Hepatocyte (in vitro differentiated cells): Measurements from ENCODE around the gene CHD2. TPM values are rescaled to one million over a fixed set of nuclear protein-coding genes. Genes with fewer than 3 reads are reported as not detected.

ENCODE experiments used
- DNase-seq: peaks from one replicate; pipeline ENCODE4 v3.0.0-alpha.2; 2016; ENCODE audit warnings: low spot score
- H2AFZ ChIP-seq: fragments of 200-600 bp; sonication (generic); 2 replicates; pipeline ENCODE4 v1.6.0; 2016; ENCODE audit warnings: antibody characterized with exemption, mild to moderate bottlenecking
- H3K27ac ChIP-seq: fragments of 200-600 bp; sonication (generic); 2 replicates; pipeline ENCODE4 v1.5.1; 2016; ENCODE audit warnings: mild to moderate bottlenecking
- H3K27me3 ChIP-seq: fragments of 200-600 bp; sonication (generic); 2 replicates; pipeline ENCODE4 v1.6.1; 2016
- H3K36me3 ChIP-seq: fragments of 200-600 bp; sonication (generic); replicated peaks from 2 replicates; pipeline ENCODE4 v1.5.1; 2016; ENCODE audit warnings: low read depth; ENCODE audit not compliant: insufficient read depth
- H3K4me1 ChIP-seq: fragments of 200-600 bp; sonication (generic); 2 replicates; pipeline ENCODE4 v1.5.1; 2016; ENCODE audit warnings: mild to moderate bottlenecking, moderate library complexity; ENCODE audit not compliant: insufficient read depth
- H3K4me2 ChIP-seq: fragments of 200-600 bp; sonication (generic); 2 replicates; pipeline ENCODE4 v1.6.0; 2016
- H3K4me3 ChIP-seq: fragments of 200-600 bp; sonication (generic); 2 replicates; pipeline ENCODE4 v1.5.1; 2016; ENCODE audit warnings: mild to moderate bottlenecking
- H3K79me2 ChIP-seq: fragments of 200-600 bp; sonication (generic); 2 replicates; pipeline ENCODE4 v1.6.0; 2017; ENCODE audit warnings: mild to moderate bottlenecking
- H3K9me2 ChIP-seq: fragments of 200-600 bp; sonication (generic); replicated peaks from 2 replicates; pipeline ENCODE4 v1.6.0; 2017; ENCODE audit warnings: mild to moderate bottlenecking; ENCODE audit not compliant: insufficient read depth
- H3K9me3 ChIP-seq: fragments of 200-600 bp; sonication (generic); 2 replicates; pipeline ENCODE4 v1.5.1; 2016; ENCODE audit warnings: low read depth, mild to moderate bottlenecking
- H4K20me1 ChIP-seq: fragments of 200-600 bp; sonication (generic); 2 replicates; pipeline ENCODE4 v1.6.0; 2016; ENCODE audit warnings: mild to moderate bottlenecking; ENCODE audit not compliant: insufficient read depth, poor library complexity, severe bottlenecking
- CTCF ChIP-seq: fragments of 200-600 bp; sonication (generic); IDR thresholded peaks from 2 replicates; pipeline ENCODE4 v1.5.1; 2016; ENCODE audit warnings: antibody characterized with exemption, mild to moderate bottlenecking; ENCODE audit not compliant: poor library complexity
- EZH2 ChIP-seq: fragments of 200-600 bp; sonication (generic); IDR thresholded peaks from 2 replicates; pipeline ENCODE4 v1.6.1; 2016; ENCODE audit warnings: antibody characterized with exemption, mild to moderate bottlenecking, borderline replicate concordance
- EZH2phosphoT487 ChIP-seq: fragments of 200-600 bp; sonication (generic); IDR thresholded peaks from one replicate; pipeline ENCODE4 v1.6.1; 2018; ENCODE audit warnings: antibody characterized with exemption, mild to moderate bottlenecking, low read depth, moderate library complexity; ENCODE audit not compliant: unreplicated experiment, severe bottlenecking
- whole genome bisulfite sequencing: methylation state at CpG from one replicate; pipeline ENCODE4 v1.1.6; 2016; ENCODE audit warnings: low lambda C conversion rate; ENCODE audit errors: missing lambda C conversion rate; 5-methylcytosine and 5-hydroxymethylcytosine counted together
- polyA plus RNA-seq: library from polyadenylated mRNA; unstranded; fragments of >200 nt; fragmentation: Nextera tagmentation; extraction: Ambion mirVana; gene quantifications from 2 replicates; pipeline ENCODE4 v1.2.1, GENCODE V29; 2016
- total RNA-seq: library from RNA; depleted of rRNA; stranded (reverse); fragments of >200 nt; gene quantifications from 2 replicates; pipeline ENCODE4 v1.2.3, GENCODE V29; 2014

CHD2 gene
- total and polyA plus RNA-seq, 2 experiments from 2014 or later = 49.3 to 133 TPM

- H3K9me3 ChIP-seq = no peaks in the 10 kb centered on the region
- TF ChIP-seq CTCF = no peak
- no peak for TF ChIP-seq EZH2
- TF ChIP-seq EZH2phosphoT487 = no peak
- H3K4me3 ChIP-seq = no peak overlapping the region
- 92% methylated on average over 2 of the region's 2 CpGs for whole genome bisulfite sequencing
- no peak overlapping the region for H3K27ac ChIP-seq
- H4K20me1 ChIP-seq = peaks cover 12% of the 10 kb centered on the region
- H3K4me1 ChIP-seq = no peaks in the 10 kb centered on the region
- H3K79me2 ChIP-seq = peaks cover 77% of the 10 kb centered on the region
- H3K9me2 ChIP-seq = no peaks in the 10 kb centered on the region
- peaks cover 6% of the 10 kb centered on the region for H3K36me3 ChIP-seq
- H3K27me3 ChIP-seq = no peaks in the 10 kb centered on the region
- H3K4me2 ChIP-seq = no peak overlapping the region
- DNase-seq = no peak
- H2AFZ ChIP-seq = no peak overlapping the region
These were observed 89.3 kb downstream of the CHD2 start for GRCh38 chr15:92989470-92989869.

- H4K20me1 ChIP-seq = peaks cover 12% of the 10 kb centered on the region
- TF ChIP-seq EZH2phosphoT487 (no peak), EZH2 (no peak), CTCF (no peak)
- H3K36me3 ChIP-seq = peaks cover 6% of the 10 kb centered on the region
These were observed 89.9 kb downstream of the CHD2 start for GRCh38 chr15:92990031-92990430.

GRCh38 chr15:92992720-92993119 lies 92.6 kb downstream of the CHD2 start:
- H4K20me1 ChIP-seq = peaks cover 12% of the 10 kb centered on the region
- WGBS = 91% methylated on average over 9 of the region's 9 CpGs

More at GRCh38 chr15:92990031-92990430, 89.9 kb downstream of the CHD2 start:
- DNase-seq = no peak
- H3K27me3 ChIP-seq = no peaks in the 10 kb centered on the region
- H2AFZ ChIP-seq = no peak overlapping the region
- H3K9me2 ChIP-seq = no peaks in the 10 kb centered on the region
- no peak overlapping the region for H3K4me2 ChIP-seq
- no peak overlapping the region for H3K27ac ChIP-seq
- no peaks in the 10 kb centered on the region for H3K4me1 ChIP-seq
- H3K79me2 ChIP-seq = peaks cover 79% of the 10 kb centered on the region
- no peaks in the 10 kb centered on the region for H3K9me3 ChIP-seq
- WGBS = 96% methylated on average over 2 of the region's 2 CpGs
- no peak overlapping the region for H3K4me3 ChIP-seq

More at GRCh38 chr15:92992720-92993119, 92.6 kb downstream of the CHD2 start:
- H3K9me3 ChIP-seq = no peaks in the 10 kb centered on the region
- H3K4me3 ChIP-seq = no peak overlapping the region
- TF ChIP-seq EZH2 (no peak), CTCF (no peak), EZH2phosphoT487 (no peak)
- no peaks in the 10 kb centered on the region for H3K9me2 ChIP-seq
- no peaks in the 10 kb centered on the region for H3K4me1 ChIP-seq
- DNase-seq = no peak
- H3K79me2 ChIP-seq = peaks cover 87% of the 10 kb centered on the region
- H3K4me2 ChIP-seq = no peak overlapping the region
- H3K27ac ChIP-seq = no peak overlapping the region
- H2AFZ ChIP-seq = no peak overlapping the region
- H3K36me3 ChIP-seq = no peaks in the 10 kb centered on the region
- H3K27me3 ChIP-seq = no peaks in the 10 kb centered on the region
